CD4-positive, alpha-beta T cell (primary cell): ENCODE measurements around the gene JUNB. TPM values are rescaled to one million over a fixed set of nuclear protein-coding genes. Genes with fewer than 3 reads are reported as not detected.

Experiments
- ATAC-seq: fragments of 200-7000 bp; cut with Tn5 transposase; one replicate; pipeline ENCODE4 v1.10.0; 2022; ENCODE audit warnings: mild to moderate bottlenecking; ENCODE audit not compliant: poor library complexity
- CTCF ChIA-PET: fragments of 350-600 bp; sonication (Branson Sonifier 250); formaldehyde crosslinking; loops from one replicate; lab custom pipeline; 2021; ENCODE audit warnings: antibody characterized with exemption, inconsistent platforms; lab: Charles Lee
- POLR2A ChIA-PET: fragments of 350-600 bp; sonication (Branson Sonifier 250); formaldehyde crosslinking; loops from one replicate; lab custom pipeline; 2021; ENCODE audit warnings: antibody characterized with exemption, inconsistent platforms; lab: Charles Lee
- DNase-seq, 14 experiments: peaks; one replicate each; pipeline ENCODE4 v3.0.0-alpha.2; 2013 to 2020; ENCODE audit warnings: mixed read lengths in 2 of 14
- H3K27ac ChIP-seq, 2 donors: one replicate each; pipeline versions ENCODE4 v1.5.1 to v1.7.0; 2013; ENCODE audit warnings: low read length in 2 of 2, low read depth in 1 of 2, mild to moderate bottlenecking in 1 of 2
- H3K27me3 ChIP-seq, 2 experiments: 1 replicate in 1 of 2; 2 replicates in 1 of 2; pipeline versions ENCODE4 v1.6.1 to v1.7.0; 2013; ENCODE audit warnings: low read length in 2 of 2, control low read depth in 1 of 2, mild to moderate bottlenecking in 1 of 2, moderate library complexity in 1 of 2; ENCODE audit not compliant: insufficient read depth in 2 of 2, control insufficient read depth in 1 of 2
- H3K36me3 ChIP-seq: one replicate; pipeline ENCODE4 v1.6.1; 2013; ENCODE audit warnings: low read length, control low read depth; ENCODE audit not compliant: insufficient read depth
- H3K4me1 ChIP-seq: one replicate; pipeline ENCODE4 v1.6.1; 2013; ENCODE audit warnings: low read length, control low read depth; ENCODE audit not compliant: insufficient read depth
- H3K4me3 ChIP-seq: one replicate; pipeline ENCODE4 v1.5.1; 2013; ENCODE audit warnings: mild to moderate bottlenecking, low read length, moderate library complexity
- H3K9me3 ChIP-seq, 2 experiments: 1 replicate in 1 of 2; 2 replicates in 1 of 2; pipeline versions ENCODE4 v1.6.1 to v1.7.0; 2013; ENCODE audit warnings: low read length in 2 of 2, mild to moderate bottlenecking in 2 of 2, control low read depth in 1 of 2, moderate library complexity in 1 of 2; ENCODE audit not compliant: control insufficient read depth in 1 of 2, insufficient read depth in 1 of 2
- H3K27ac Mint-ChIP-seq: one replicate; pipeline ENCODE4 v1.8.0; 2020; ENCODE audit warnings: mixed read lengths
- H3K27me3 Mint-ChIP-seq: one replicate; pipeline ENCODE4 v1.8.0; 2021; ENCODE audit warnings: mixed read lengths
- H3K36me3 Mint-ChIP-seq: one replicate; pipeline ENCODE4 v1.8.0; 2021; ENCODE audit warnings: low read depth, mixed read lengths
- H3K4me1 Mint-ChIP-seq: one replicate; pipeline ENCODE4 v1.8.0; 2021; ENCODE audit warnings: low read depth, mixed read lengths
- H3K4me3 Mint-ChIP-seq: one replicate; pipeline ENCODE4 v1.8.0; 2020; ENCODE audit warnings: mild to moderate bottlenecking, mixed read lengths
- H3K9me3 Mint-ChIP-seq: one replicate; pipeline ENCODE4 v1.8.0; 2020; ENCODE audit warnings: mixed read lengths
- intact Hi-C, 2 experiments: fragments of 100-400 bp; cut with DNase I in 1 of 2; cut with micrococcal nuclease in 1 of 2; formaldehyde crosslinking; loops; one replicate each; pipeline versions ENCODE4 v1.15.1 to v1.9.0; 2023 to 2025; cut with DNase I, micrococcal nuclease
- total RNA-seq, 174 experiments: library from RNA in 2 of 174; stranded (reverse) in 2 of 174; gene quantifications; one replicate each; pipeline ENCODE4 v1.2.3 and lab custom pipeline; 2021 to 2026
- TF ChIP-seq, protein P1 (sequence below): fragments of 200-600 bp; IDR thresholded peaks from one replicate; pipeline ENCODE4 v1.8.0; 2022; ENCODE audit warnings: antibody characterized with exemption, mild to moderate bottlenecking

The JUNB gene
- total RNA-seq, 2 experiments from 2014 or later, result 2,467 to 2,518 TPM

DNA sequence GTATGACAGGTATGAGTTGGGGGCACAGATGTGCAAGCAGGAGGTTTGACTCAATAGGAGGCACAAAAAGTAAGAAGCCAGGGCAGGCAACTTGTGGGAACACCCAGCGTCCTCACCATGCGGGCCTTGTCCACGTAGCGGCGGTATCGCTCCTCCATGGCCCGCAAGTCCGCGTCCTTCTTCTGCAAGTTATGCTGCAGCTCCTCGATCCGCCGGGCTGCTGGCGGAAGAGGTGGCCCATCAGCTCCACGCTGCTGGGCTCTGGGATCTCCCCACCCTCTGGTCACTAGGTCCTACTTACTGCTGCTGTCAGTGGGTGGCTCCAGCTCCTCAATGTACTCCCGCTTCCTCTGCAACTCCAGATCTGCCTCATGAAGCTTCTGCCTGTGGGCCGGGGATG is 26.6 kb upstream of the JUNB start:
- no peak overlapping the region for H3K27ac Mint-ChIP-seq
- no peak overlapping the region for H3K4me3 Mint-ChIP-seq
- intact Hi-C loops, result no loop called here
- H3K36me3 Mint-ChIP-seq, result peaks cover 4% of the 10 kb centered on the region
- H3K9me3 Mint-ChIP-seq, result no peaks in the 10 kb centered on the region
- Histone ChIP-seq H3K36me3 (no peaks in the 10 kb centered on the region), H3K4me3 (no peak overlapping the region), H3K9me3 (peaks cover 0 to 5% of the 10 kb centered on the region in 2 experiments), H3K4me1 (peaks cover 19% of the 10 kb centered on the region), H3K27me3 (no peaks in the 10 kb centered on the region), H3K27ac (no peak overlapping the region)
- no peak for ATAC-seq
- H3K27me3 Mint-ChIP-seq, result no peaks in the 10 kb centered on the region
- CTCF ChIA-PET, result interaction anchor here (3.1 to 3.3 kb wide), 2 partner anchors 31 to 83 kb away, joined by 19 to 30 read pairs; no protein-coding TSS in a partner anchor
- DNase-seq, result no peak
- no peaks in the 10 kb centered on the region for H3K4me1 Mint-ChIP-seq
- TF ChIP-seq, protein P1, sequence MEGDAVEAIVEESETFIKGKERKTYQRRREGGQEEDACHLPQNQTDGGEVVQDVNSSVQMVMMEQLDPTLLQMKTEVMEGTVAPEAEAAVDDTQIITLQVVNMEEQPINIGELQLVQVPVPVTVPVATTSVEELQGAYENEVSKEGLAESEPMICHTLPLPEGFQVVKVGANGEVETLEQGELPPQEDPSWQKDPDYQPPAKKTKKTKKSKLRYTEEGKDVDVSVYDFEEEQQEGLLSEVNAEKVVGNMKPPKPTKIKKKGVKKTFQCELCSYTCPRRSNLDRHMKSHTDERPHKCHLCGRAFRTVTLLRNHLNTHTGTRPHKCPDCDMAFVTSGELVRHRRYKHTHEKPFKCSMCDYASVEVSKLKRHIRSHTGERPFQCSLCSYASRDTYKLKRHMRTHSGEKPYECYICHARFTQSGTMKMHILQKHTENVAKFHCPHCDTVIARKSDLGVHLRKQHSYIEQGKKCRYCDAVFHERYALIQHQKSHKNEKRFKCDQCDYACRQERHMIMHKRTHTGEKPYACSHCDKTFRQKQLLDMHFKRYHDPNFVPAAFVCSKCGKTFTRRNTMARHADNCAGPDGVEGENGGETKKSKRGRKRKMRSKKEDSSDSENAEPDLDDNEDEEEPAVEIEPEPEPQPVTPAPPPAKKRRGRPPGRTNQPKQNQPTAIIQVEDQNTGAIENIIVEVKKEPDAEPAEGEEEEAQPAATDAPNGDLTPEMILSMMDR, result no peak
- POLR2A ChIA-PET, result interaction anchor here (0.9 to 2.3 kb wide), 2 partner anchors 29 to 30 kb away, joined by 3 to 14 read pairs; partner anchors contain the start of gene TRIR

DNA sequence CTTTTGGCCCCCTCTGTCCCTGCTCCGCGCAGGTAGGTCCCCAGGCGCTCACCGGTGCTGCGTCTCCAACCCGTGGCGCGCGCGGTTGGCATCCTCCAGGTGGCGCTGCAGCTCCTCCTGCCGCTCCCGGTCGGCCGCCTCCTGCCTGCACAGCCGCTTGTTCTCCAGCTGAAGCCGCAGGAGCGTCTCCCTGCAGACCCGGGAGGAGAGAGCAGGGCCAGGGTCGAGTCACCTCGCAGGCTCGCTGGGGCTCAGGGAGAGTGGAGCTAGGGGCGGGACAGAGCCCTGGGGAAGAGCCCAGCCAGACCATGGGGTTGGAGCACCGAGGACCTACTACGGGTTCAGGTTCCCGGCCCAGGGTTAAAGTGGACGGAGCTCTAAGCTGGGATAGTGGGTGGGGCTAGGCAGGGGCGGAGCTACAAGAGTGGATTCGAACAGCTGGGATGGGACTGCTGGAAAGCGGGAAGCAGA is 25.2 kb upstream of the JUNB start:
- ATAC-seq, result peak; percentile 77
- peaks cover 22% of the 10 kb centered on the region for H3K4me1 ChIP-seq
- H3K27me3 ChIP-seq, result no peaks in the 10 kb centered on the region
- Mint-ChIP-seq H3K27me3 (no peaks in the 10 kb centered on the region), H3K36me3 (peaks cover 4% of the 10 kb centered on the region), H3K9me3 (no peaks in the 10 kb centered on the region), H3K4me1 (peaks cover 7% of the 10 kb centered on the region), H3K27ac (no peak overlapping the region), H3K4me3 (no peak overlapping the region)
- ChIA-PET POLR2A (interaction anchor here (0.5 to 2.3 kb wide), 10 partner anchors 9 to 459 kb away, joined by 3 to 14 read pairs (median 6); partner anchors contain the start of genes HOOK2, JUNB, PRDX2 and THSD8), CTCF (interaction anchor here (0.6 to 3.3 kb wide), 14 partner anchors 9 to 83 kb away, joined by 3 to 30 read pairs (median 4); partner anchors contain the start of genes FBXW9, GET3 and JUNB)
- H3K36me3 ChIP-seq, result no peaks in the 10 kb centered on the region
- H3K27ac ChIP-seq, result no peak overlapping the region
- TF ChIP-seq, protein P1, result peak; percentile 90
- DNase-seq, result peak in 10 of 14 experiments; percentile 66 to 91 (median 80)
- intact Hi-C loops, result loop anchor here (1.0 to 2.0 kb wide), 3 partner anchors 30 to 81 kb away; no protein-coding TSS in a partner anchor
- no peak overlapping the region for H3K4me3 ChIP-seq
- H3K9me3 ChIP-seq, result peaks cover 0 to 5% of the 10 kb centered on the region in 2 experiments

DNA sequence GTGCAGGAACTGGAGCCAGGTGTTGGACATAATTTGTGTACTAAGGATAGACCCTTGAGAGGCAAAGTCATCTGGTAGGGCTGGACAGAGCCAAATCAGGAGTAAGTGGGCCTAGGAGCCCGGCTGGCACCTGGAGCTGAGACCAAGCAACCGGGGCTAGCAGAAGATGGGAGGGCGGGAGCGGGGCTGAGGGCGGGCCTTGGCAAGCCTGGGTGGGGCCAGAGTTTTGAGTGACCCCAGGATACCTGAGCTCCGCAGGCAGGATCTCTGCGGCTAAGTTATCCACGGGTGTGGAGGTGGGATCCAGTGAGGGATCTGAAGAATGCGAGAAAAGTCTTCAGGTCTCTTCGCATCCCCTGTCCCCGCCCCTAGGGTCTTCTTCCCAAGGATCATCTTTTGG is 24.1 kb upstream of the JUNB start:
- H3K4me1 Mint-ChIP-seq, result peaks cover 7% of the 10 kb centered on the region
- DNase-seq (no peak), ATAC-seq (no peak)
- Histone ChIP-seq H3K36me3 (no peaks in the 10 kb centered on the region), H3K4me1 (peaks cover 22% of the 10 kb centered on the region), H3K27me3 (no peaks in the 10 kb centered on the region), H3K27ac (no peak overlapping the region), H3K9me3 (peaks cover 0 to 5% of the 10 kb centered on the region in 2 experiments), H3K4me3 (no peak overlapping the region)
- TF ChIP-seq, protein P1, result no peak
- no peak overlapping the region for H3K27ac Mint-ChIP-seq
- ChIA-PET CTCF (interaction anchor here (2.1 to 3.3 kb wide), 3 partner anchors 10 to 80 kb away, joined by 11 to 30 read pairs (median 19); no protein-coding TSS in a partner anchor), POLR2A (interaction anchor here (1.3 to 2.3 kb wide), 3 partner anchors 10 to 26 kb away, joined by 3 to 14 read pairs (median 7); partner anchors contain the start of gene JUNB)
- H3K27me3 Mint-ChIP-seq, result no peaks in the 10 kb centered on the region
- no peak overlapping the region for H3K4me3 Mint-ChIP-seq
- peaks cover 4% of the 10 kb centered on the region for H3K36me3 Mint-ChIP-seq
- intact Hi-C loops, result loop anchor here in 1 of 2 experiments (2.0 kb wide), 1 partner anchor 80 kb away; no protein-coding TSS in a partner anchor
- no peaks in the 10 kb centered on the region for H3K9me3 Mint-ChIP-seq
